ENCODE data around the gene ACBD4. TPM values are rescaled to one million over a fixed set of nuclear protein-coding genes. Genes with fewer than 3 reads are reported as not detected.
A peak's percentile ranks its signal among the peaks of the same experiment; 100 is the strongest.

The ACBD4 gene
- total RNA-seq, 4 donors from 2014 or later: 7.8 to 37.7 (median 26.1) TPM

- Histone ChIP-seq H3K9me3 (no peaks in the 10 kb centered on the region), H3K27ac (peak overlapping the region in 1 of 2 donors; percentile 8), H3K27me3 (no peaks in the 10 kb centered on the region), H3K4me1 (peaks cover 0 to 3% of the 10 kb centered on the region in 2 donors), H3K4me3 (no peak overlapping the region), H3K36me3 (no peaks in the 10 kb centered on the region)
- intact Hi-C loops (cut with DNase I; ENCODE audit: low total_unique reads): no loop called here
- TF ChIP-seq POLR2A (IDR thresholded peaks at IDR 0.05) (no peak), CTCF (IDR thresholded peaks at IDR 0.05) (no peak)
- DNase-seq: no peak
Measured at GRCh38 chr17:45108595-45109521, 26.6 kb upstream of the ACBD4 start.

- Histone ChIP-seq H3K4me3 (no peak overlapping the region), H3K27me3 (no peaks in the 10 kb centered on the region), H3K4me1 (peaks cover 0 to 3% of the 10 kb centered on the region in 2 donors), H3K36me3 (no peaks in the 10 kb centered on the region), H3K27ac (peak overlapping the region; percentile 2 to 9), H3K9me3 (no peaks in the 10 kb centered on the region)
- TF ChIP-seq POLR2A (IDR thresholded peaks at IDR 0.05) (no peak), CTCF (IDR thresholded peaks at IDR 0.05) (no peak)
- DNase-seq: no peak
- intact Hi-C loops (cut with DNase I; ENCODE audit: low total_unique reads): no loop called here
Measured at GRCh38 chr17:45110676-45111611, 24.5 kb upstream of the ACBD4 start.

GRCh38 chr17:45111850-45112249 is 23.6 kb upstream of the ACBD4 start:
- intact Hi-C loops (cut with DNase I; ENCODE audit: low total_unique reads): no loop called here
- H3K36me3 ChIP-seq: no peaks in the 10 kb centered on the region
- H3K27ac ChIP-seq: peak overlapping the region in 1 of 2 donors; percentile 9
- H3K4me1 ChIP-seq: peaks cover 0 to 3% of the 10 kb centered on the region in 2 donors
- TF ChIP-seq POLR2A (IDR thresholded peaks at IDR 0.05): no peak
- no peak for TF ChIP-seq CTCF (IDR thresholded peaks at IDR 0.05)
- no peak overlapping the region for H3K4me3 ChIP-seq
- no peaks in the 10 kb centered on the region for H3K9me3 ChIP-seq
- DNase-seq: no peak
- no peaks in the 10 kb centered on the region for H3K27me3 ChIP-seq

GRCh38 chr17:45112559-45113423 is 22.7 kb upstream of the ACBD4 start:
- Histone ChIP-seq H3K27ac (no peak overlapping the region), H3K4me3 (no peak overlapping the region), H3K27me3 (no peaks in the 10 kb centered on the region), H3K4me1 (peaks cover 0 to 3% of the 10 kb centered on the region in 2 donors), H3K9me3 (no peaks in the 10 kb centered on the region), H3K36me3 (no peaks in the 10 kb centered on the region)
- no peak for TF ChIP-seq CTCF (IDR thresholded peaks at IDR 0.05)
- no peak for TF ChIP-seq POLR2A (IDR thresholded peaks at IDR 0.05)
- no peak for DNase-seq
- intact Hi-C loops (cut with DNase I; ENCODE audit: low total_unique reads): no loop called here
